GM19025 (cell line): ENCODE data around the gene PCNA.

Experiments
- ATAC-seq: cut with Tn5 transposase; IDR thresholded peaks from one replicate; pipeline ENCODE4 v1.9.1; 2021; ENCODE audit warnings: mild to moderate bottlenecking, low read depth, moderate library complexity; ENCODE audit not compliant: unreplicated experiment

The PCNA gene

GRCh38 chr20:5070570-5070969, 49.2 kb downstream of the PCNA start:
- ATAC-seq, result no peak

- no peak for ATAC-seq
Observed at GRCh38 chr20:5070081-5070480, 49.7 kb downstream of the PCNA start.

GRCh38 chr20:5069141-5069806, 50.5 kb downstream of the PCNA start:
- ATAC-seq, result no peak

GRCh38 chr20:5067877-5068645, 51.7 kb downstream of the PCNA start:
- no peak for ATAC-seq

- no peak for ATAC-seq
Observed at GRCh38 chr20:5065879-5066383, 53.8 kb downstream of the PCNA start.

- no peak for ATAC-seq
Observed at GRCh38 chr20:5065166-5065878, 54.4 kb downstream of the PCNA start.
